IMR-90 (cell line): Measurements from ENCODE around the gene PCDHB1. TPM values are rescaled to one million over a fixed set of nuclear protein-coding genes. Genes with fewer than 3 reads are reported as not detected.

ENCODE experiments used
- ATAC-seq: fragments of 200-7000 bp; cut with Tn5 transposase; 2 replicates; pipeline ENCODE4 v1.9.1; 2020; ENCODE audit warnings: low read depth, mild to moderate bottlenecking, moderate library complexity
- BruUV-seq: library from RNA; stranded (reverse); fragments of 400-500 nt; replicated peaks from 2 replicates; lab custom pipeline; 2021; lab: Mats Ljungman, UMichigan
- CTCF ChIA-PET: fragments of 300-600 bp; formaldehyde crosslinking; extraction: SDS; loops from one replicate; lab custom pipeline; 2021; ENCODE audit warnings: antibody characterized with exemption; lab: Yijun Ruan, JAX
- POLR2A ChIA-PET: fragments of 300-600 bp; sonication (Branson Sonifier 250); formaldehyde crosslinking; loops from one replicate; lab custom pipeline; 2022; ENCODE audit warnings: antibody characterized with exemption; ENCODE audit not compliant: unreplicated experiment; lab: Charles Lee
- DNase-seq: peaks from one replicate; pipeline ENCODE4 v3.0.0; 2013
- H2AFZ ChIP-seq: replicated peaks from 2 replicates; pipeline ENCODE3; 2013; ENCODE audit warnings: low read length, mild to moderate bottlenecking; ENCODE audit not compliant: poor library complexity
- H2AK5ac ChIP-seq: 2 replicates; pipeline ENCODE4 v1.6.1; 2013; ENCODE audit warnings: low read depth, low read length, inconsistent platforms
- H2AK9ac ChIP-seq: replicated peaks from 2 replicates; pipeline ENCODE3; 2013; ENCODE audit warnings: mild to moderate bottlenecking, low read depth, low read length, moderate library complexity; ENCODE audit not compliant: poor library complexity
- H2BK120ac ChIP-seq: 2 replicates; pipeline ENCODE4 v1.6.1; 2013; ENCODE audit warnings: low read depth, low read length, inconsistent platforms
- H2BK15ac ChIP-seq: 3 replicates; pipeline ENCODE4 v1.6.1; 2013; ENCODE audit warnings: low read depth, low read length, inconsistent platforms
- H2BK20ac ChIP-seq: 2 replicates; pipeline ENCODE4 v1.6.1; 2013; ENCODE audit warnings: low read depth, mild to moderate bottlenecking, inconsistent platforms, low read length, moderate library complexity
- H2BK5ac ChIP-seq: 2 replicates; pipeline ENCODE4 v1.6.1; 2013; ENCODE audit warnings: mild to moderate bottlenecking, low read depth, low read length, inconsistent platforms; ENCODE audit not compliant: poor library complexity, severe bottlenecking
- H3K14ac ChIP-seq: replicated peaks from 2 replicates; pipeline ENCODE4 v1.6.1; 2013; ENCODE audit warnings: low read depth, low read length, inconsistent platforms
- H3K18ac ChIP-seq: 2 replicates; pipeline ENCODE4 v1.6.1; 2013; ENCODE audit warnings: low read depth, low read length, control low read depth
- H3K23ac ChIP-seq: 2 replicates; pipeline ENCODE4 v1.6.1; 2013; ENCODE audit warnings: low read depth, low read length, inconsistent platforms
- H3K27ac ChIP-seq: 2 replicates; pipeline ENCODE4 v1.5.1; 2013; ENCODE audit warnings: mild to moderate bottlenecking, control low read depth, low read length; ENCODE audit not compliant: insufficient read depth
- H3K27me3 ChIP-seq: 2 replicates; pipeline ENCODE4 v1.6.1; 2013; ENCODE audit warnings: low read length; ENCODE audit not compliant: control insufficient read depth, insufficient read depth
- H3K36me3 ChIP-seq: 2 replicates; pipeline ENCODE4 v1.6.1; 2013; ENCODE audit warnings: low read length, mixed read lengths; ENCODE audit not compliant: control insufficient read depth, insufficient read depth
- H3K4ac ChIP-seq: 2 replicates; pipeline ENCODE4 v1.6.1; 2013; ENCODE audit warnings: low read depth, low read length, inconsistent platforms
- H3K4me1 ChIP-seq: 2 replicates; pipeline ENCODE4 v1.6.1; 2013; ENCODE audit warnings: low read length, mixed read lengths; ENCODE audit not compliant: control insufficient read depth, insufficient read depth
- H3K4me2 ChIP-seq: 2 replicates; pipeline ENCODE4 v1.6.1; 2013; ENCODE audit warnings: low read depth, mild to moderate bottlenecking, control low read depth, low read length, moderate library complexity
- H3K4me3 ChIP-seq: 2 replicates; pipeline ENCODE4 v1.5.1; 2013; ENCODE audit warnings: low read depth, mild to moderate bottlenecking, control low read depth, low read length, moderate library complexity; ENCODE audit not compliant: insufficient read depth
- H3K56ac ChIP-seq: 2 replicates; pipeline ENCODE4 v1.6.1; 2013; ENCODE audit warnings: low read length, inconsistent platforms; ENCODE audit not compliant: insufficient read depth; ENCODE audit errors: extremely low read depth
- H3K79me1 ChIP-seq, 2 experiments: 2 replicates each; pipeline ENCODE4 v1.6.1; 2013; ENCODE audit warnings: low read length in 2 of 2, inconsistent platforms in 1 of 2, low read depth in 1 of 2
- H3K9ac ChIP-seq: 2 replicates; pipeline ENCODE4 v1.6.1; 2013; ENCODE audit warnings: low read depth, low read length, control low read depth
- H3K9me1 ChIP-seq: 2 replicates; pipeline ENCODE4 v1.6.1; 2013; ENCODE audit warnings: low read length, inconsistent platforms; ENCODE audit not compliant: insufficient read depth
- H3K9me3 ChIP-seq: 2 replicates; pipeline ENCODE4 v1.6.1; 2013; ENCODE audit warnings: low read length; ENCODE audit not compliant: control insufficient read depth, insufficient read depth
- H4K20me1 ChIP-seq: 2 replicates; pipeline ENCODE4 v1.6.1; 2013; ENCODE audit warnings: low read length, inconsistent platforms; ENCODE audit not compliant: insufficient read depth
- H4K5ac ChIP-seq: 2 replicates; pipeline ENCODE4 v1.6.1; 2013; ENCODE audit warnings: mild to moderate bottlenecking, low read depth, low read length, control low read depth
- H4K8ac ChIP-seq, 2 experiments: 2 replicates each; pipeline ENCODE4 v1.6.1; 2013; ENCODE audit warnings: low read depth in 2 of 2, low read length in 2 of 2, control low read depth in 1 of 2, inconsistent platforms in 1 of 2
- H4K91ac ChIP-seq: 2 replicates; pipeline ENCODE4 v1.6.1; 2013; ENCODE audit warnings: low read depth, low read length, inconsistent platforms; ENCODE audit not compliant: insufficient read depth
- CEBPB ChIP-seq: IDR thresholded peaks from 2 replicates; pipeline ENCODE4 v1.6.1; 2012; ENCODE audit warnings: low read depth, low read length, improper control_type of control experiment
- CHD1 ChIP-seq: IDR thresholded peaks from 2 replicates; pipeline ENCODE4 v1.6.1; 2012; ENCODE audit warnings: low read depth, low read length, improper control_type of control experiment
- CTCF ChIP-seq: conservative IDR thresholded peaks from 2 replicates; pipeline ENCODE4 v1.5.1; 2012; ENCODE audit warnings: mild to moderate bottlenecking, low read depth, low read length, improper control_type of control experiment
- MAFK ChIP-seq: IDR thresholded peaks from 2 replicates; pipeline ENCODE4 v1.6.1; 2012; ENCODE audit warnings: low read depth, low read length, improper control_type of control experiment
- MAZ ChIP-seq: IDR thresholded peaks from 2 replicates; pipeline ENCODE4 v1.6.1; 2012; ENCODE audit warnings: low read depth, mild to moderate bottlenecking, low read length, improper control_type of control experiment, moderate library complexity, borderline replicate concordance
- MXI1 ChIP-seq: IDR thresholded peaks from 2 replicates; pipeline ENCODE4 v1.6.1; 2012; ENCODE audit warnings: low read depth, mild to moderate bottlenecking, low read length, moderate library complexity, borderline replicate concordance
- POLR2A ChIP-seq: IDR thresholded peaks from 2 replicates; pipeline ENCODE4 v1.6.1; 2012; ENCODE audit warnings: mild to moderate bottlenecking, low read depth, low read length
- RAD21 ChIP-seq: IDR thresholded peaks from 2 replicates; pipeline ENCODE4 v1.6.1; 2012; ENCODE audit warnings: low read length, improper control_type of control experiment
- RCOR1 ChIP-seq: IDR thresholded peaks from 2 replicates; pipeline ENCODE4 v1.6.1; 2012; ENCODE audit warnings: mild to moderate bottlenecking, low read length, improper control_type of control experiment; ENCODE audit not compliant: insufficient replicate concordance
- RFX5 ChIP-seq: IDR thresholded peaks from 2 replicates; pipeline ENCODE4 v1.8.0; 2012; ENCODE audit warnings: low read depth, mild to moderate bottlenecking, low read length, moderate library complexity
- SMC3 ChIP-seq: fragments of 150-350 bp; IDR thresholded peaks from 2 replicates; pipeline ENCODE4 v1.6.1; 2016; ENCODE audit warnings: low read depth, mild to moderate bottlenecking, antibody characterized with exemption, low read length, moderate library complexity
- WGBS, 2 experiments: methylation state at CpG; one replicate each; pipeline versions ENCODE4 v1.1.5 to v1.1.7; 2013; ENCODE audit warnings: missing lambda C conversion rate in 2 of 2; ENCODE audit not compliant: insufficient read length in 1 of 2; ENCODE audit errors: extremely low coverage in 2 of 2; 5-methylcytosine and 5-hydroxymethylcytosine counted together
- dilution Hi-C: fragments of 300-500 bp; cut with HindIII; formaldehyde crosslinking; loops from one replicate; pipeline ENCODE4 v1.14.3; 2018; ENCODE audit warnings: low sequenced_read_pairs; ENCODE audit not compliant: unreplicated experiment
- in situ Hi-C: fragments of 300-500 bp; cut with MboI; formaldehyde crosslinking; loops from 3 replicates; pipeline ENCODE4 v1.14.3; 2019; ENCODE audit warnings: low sequenced_read_pairs, inconsistent platforms, mixed read lengths
- intact Hi-C: fragments of 100-400 bp; cut with micrococcal nuclease; formaldehyde crosslinking; loops from 2 replicates; pipeline ENCODE4 v1.10.0; 2022
- polyA plus RNA-seq, 3 experiments: library from polyadenylated mRNA; depleted of rRNA; stranded (reverse); fragments of >200 nt; gene quantifications; 2 replicates each; pipeline ENCODE4 v1.2.3, GENCODE V29; 2012; ENCODE audit warnings: low replicate concordance in 1 of 3
- total RNA-seq: library from RNA; depleted of rRNA; stranded (reverse); fragments of >200 nt; gene quantifications from 2 replicates; pipeline ENCODE4 v1.2.3, GENCODE V29; 2012
- TF ChIP-seq, protein P1 (sequence below): fragments of 150-350 bp; IDR thresholded peaks from 2 replicates; pipeline ENCODE4 v1.6.1; 2016; ENCODE audit warnings: low read depth, mild to moderate bottlenecking, low read length, moderate library complexity, borderline replicate concordance

Gene PCDHB1
- total and polyA plus RNA-seq, 2 of the 4 experiments (the other 2 are of a cell fraction) = not detected

DNA sequence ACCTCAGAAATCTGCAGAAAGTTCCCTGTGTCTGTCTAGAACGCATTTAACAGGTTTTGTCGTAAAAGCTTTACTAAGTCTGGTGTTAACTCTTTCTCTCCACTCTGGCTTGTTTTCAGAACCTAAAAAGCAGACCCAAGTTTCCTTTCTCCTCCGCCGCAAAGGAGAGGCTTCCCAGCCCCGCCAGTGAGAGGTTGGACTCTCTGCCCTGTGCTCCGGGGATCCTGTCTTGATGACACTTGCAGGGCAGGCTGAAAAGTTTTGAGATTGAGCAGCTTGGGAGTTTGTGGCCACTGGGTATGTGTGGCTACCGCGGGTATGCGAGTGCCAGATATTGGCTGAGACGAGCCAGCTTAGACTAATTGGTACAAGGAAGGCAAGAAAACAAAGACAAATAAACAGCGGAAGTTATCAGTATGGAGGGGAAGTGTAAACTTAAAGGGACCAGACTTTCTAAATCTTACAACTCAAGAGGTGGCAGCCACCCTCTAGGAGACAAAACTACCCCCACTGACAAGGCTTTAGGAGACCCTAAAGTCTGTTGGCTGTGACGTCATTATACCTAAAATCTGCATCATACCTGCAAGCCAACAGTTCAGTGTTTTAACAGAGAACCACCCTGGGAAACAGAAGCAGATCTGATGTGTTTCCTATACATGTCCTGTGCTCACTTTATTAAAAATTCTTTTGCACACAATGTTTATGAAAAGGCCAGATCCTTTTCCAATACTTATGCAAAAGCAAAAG lies 41.0 kb upstream of the PCDHB1 start:
- H4K8ac ChIP-seq = no peak overlapping the region
- BruUV-seq = no TSS peak
- H3K79me1 ChIP-seq = no peaks in the 10 kb centered on the region
- no peak overlapping the region for H3K56ac ChIP-seq
- H2BK120ac ChIP-seq = no peak overlapping the region
- no peak overlapping the region for H3K23ac ChIP-seq
- in situ Hi-C loops = no loop called here
- no peak overlapping the region for H2AFZ ChIP-seq
- H3K18ac ChIP-seq = no peak overlapping the region
- dilution Hi-C loops = no loop called here
- H2BK5ac ChIP-seq = no peak overlapping the region
- POLR2A ChIA-PET = no interaction called here
- no peaks in the 10 kb centered on the region for H3K4me1 ChIP-seq
- no peak overlapping the region for H3K4me2 ChIP-seq
- TF ChIP-seq CTCF (no peak), RAD21 (no peak), RFX5 (no peak), CEBPB (no peak), SMC3 (no peak), MAFK (no peak), POLR2A (no peak), RCOR1 (no peak), CHD1 (no peak), MAZ (no peak), MXI1 (no peak)
- TF ChIP-seq, protein P1, sequence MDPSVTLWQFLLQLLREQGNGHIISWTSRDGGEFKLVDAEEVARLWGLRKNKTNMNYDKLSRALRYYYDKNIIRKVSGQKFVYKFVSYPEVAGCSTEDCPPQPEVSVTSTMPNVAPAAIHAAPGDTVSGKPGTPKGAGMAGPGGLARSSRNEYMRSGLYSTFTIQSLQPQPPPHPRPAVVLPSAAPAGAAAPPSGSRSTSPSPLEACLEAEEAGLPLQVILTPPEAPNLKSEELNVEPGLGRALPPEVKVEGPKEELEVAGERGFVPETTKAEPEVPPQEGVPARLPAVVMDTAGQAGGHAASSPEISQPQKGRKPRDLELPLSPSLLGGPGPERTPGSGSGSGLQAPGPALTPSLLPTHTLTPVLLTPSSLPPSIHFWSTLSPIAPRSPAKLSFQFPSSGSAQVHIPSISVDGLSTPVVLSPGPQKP = no peak
- no peak overlapping the region for H4K91ac ChIP-seq
- H3K27me3 ChIP-seq = no peaks in the 10 kb centered on the region
- H3K9ac ChIP-seq = no peak overlapping the region
- H3K9me3 ChIP-seq = peaks cover 11% of the 10 kb centered on the region
- intact Hi-C loops = no loop called here
- H2BK20ac ChIP-seq = no peak overlapping the region
- H4K20me1 ChIP-seq = no peaks in the 10 kb centered on the region
- no peak overlapping the region for H2AK9ac ChIP-seq
- no peak overlapping the region for H3K4ac ChIP-seq
- DNase-seq (no peak), ATAC-seq (no peak)
- H3K36me3 ChIP-seq = no peaks in the 10 kb centered on the region
- no peak overlapping the region for H4K5ac ChIP-seq
- CTCF ChIA-PET = no interaction called here
- no peak overlapping the region for H2AK5ac ChIP-seq
- 39% methylated on average over 9 of the region's 12 CpGs; no CpG with 5 or more reads in 1 of the 2 experiments for WGBS, 2 experiments
- H3K27ac ChIP-seq = no peak overlapping the region
- no peak overlapping the region for H2BK15ac ChIP-seq
- H3K14ac ChIP-seq = no peak overlapping the region
- H3K4me3 ChIP-seq = no peak overlapping the region
- no peaks in the 10 kb centered on the region for H3K9me1 ChIP-seq
